Measurements from ENCODE around the gene GRIA4.

DNA sequence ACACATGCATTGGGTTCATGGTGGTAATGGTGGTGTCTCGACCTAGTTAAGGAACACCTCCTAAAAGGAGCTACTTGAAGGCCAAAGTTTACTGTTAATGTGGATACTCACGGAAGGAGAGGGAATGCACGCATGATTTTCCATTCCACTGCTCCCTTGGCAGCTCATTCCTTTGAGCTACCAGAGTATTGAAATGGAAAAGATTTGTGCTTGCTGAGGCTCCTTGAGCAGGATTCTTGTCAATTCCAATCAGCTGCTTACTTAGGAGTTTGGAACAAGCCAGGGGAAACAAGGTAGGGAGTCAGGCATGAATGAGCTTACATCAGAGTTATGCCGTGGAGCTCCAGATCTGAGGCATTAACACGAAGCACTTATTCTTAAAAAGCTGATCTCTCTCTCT, 108.8 kb downstream of the GRIA4 start:
- no peak for TF ChIP-seq POLR2A (IDR thresholded peaks at IDR 0.05)
- no peak for TF ChIP-seq CTCF (IDR thresholded peaks at IDR 0.05)
